GM12864 (cell line): Measurements from ENCODE around the gene PPM1E.
"Not testable (repeated sequence)": the region's sequence is repeated elsewhere in the genome, so short reads cannot be mapped to it uniquely, and the experiment has no call there.

ENCODE experiments used
- DNase-seq: peaks from one replicate; pipeline ENCODE4 v3.0.0-alpha.2; 2011; ENCODE audit warnings: low read depth
- H3K4me3 ChIP-seq: 2 replicates; pipeline ENCODE4 v1.5.1; 2011; ENCODE audit warnings: mild to moderate bottlenecking, low read depth, low read length, control low read depth
- CTCF ChIP-seq: IDR thresholded peaks from 2 replicates; pipeline ENCODE4 v1.5.1; 2011; ENCODE audit warnings: low read depth, mild to moderate bottlenecking, moderate library complexity, low read length, control low read depth, inconsistent platforms; ENCODE audit errors: missing control alignments

PPM1E gene

GRCh38 chr17:58730937-58731336, 24.7 kb upstream of the PPM1E start:
- no peak for TF ChIP-seq CTCF
- H3K4me3 ChIP-seq: no peak overlapping the region

GRCh38 chr17:58734040-58734439, 21.6 kb upstream of the PPM1E start:
- no peak overlapping the region for H3K4me3 ChIP-seq
- TF ChIP-seq CTCF: no peak
- no peak for DNase-seq

More at GRCh38 chr17:58730937-58731336, 24.7 kb upstream of the PPM1E start:
- no peak for DNase-seq

- H3K4me3 ChIP-seq: no peak overlapping the region
- DNase-seq: no peak
- TF ChIP-seq CTCF: no peak
These were observed 20.8 kb upstream of the PPM1E start for GRCh38 chr17:58734811-58735210.

GRCh38 chr17:58741121-58741625, 14.5 kb upstream of the PPM1E start:
- H3K4me3 ChIP-seq: no peak overlapping the region
- DNase-seq: no peak
- no peak for TF ChIP-seq CTCF

- no peak for DNase-seq
- no peak overlapping the region for H3K4me3 ChIP-seq
- no peak for TF ChIP-seq CTCF
These were observed 8.0 kb upstream of the PPM1E start for GRCh38 chr17:58747674-58748073.

GRCh38 chr17:58749627-58750026, 6.0 kb upstream of the PPM1E start:
- not testable (repeated sequence) for DNase-seq, H3K4me3 ChIP-seq

- no peak for TF ChIP-seq CTCF
- no peak overlapping the region for H3K4me3 ChIP-seq
- DNase-seq: no peak
These were observed 2.6 kb upstream of the PPM1E start for GRCh38 chr17:58753026-58753425.

GRCh38 chr17:58755269-58755576, 431 bp upstream of the PPM1E start:
- peak overlapping the region; percentile 65 for H3K4me3 ChIP-seq
- TF ChIP-seq CTCF: no peak
- DNase-seq: no peak
